H1 (cell line): ENCODE results near the gene UBAP2. TPM values are rescaled to one million over a fixed set of nuclear protein-coding genes. Genes with fewer than 3 reads are reported as not detected.

Experiments
- CTCF ChIA-PET: fragments of 300-600 bp; sonication (Branson Sonifier 250); formaldehyde crosslinking; loops from one replicate; lab custom pipeline; 2021; ENCODE audit not compliant: partially characterized antibody; lab: Charles Lee
- POLR2A ChIA-PET: fragments of 300-600 bp; sonication (Branson Sonifier 250); formaldehyde crosslinking; loops from one replicate; lab custom pipeline; 2021; ENCODE audit warnings: inconsistent platforms; ENCODE audit not compliant: partially characterized antibody; lab: Charles Lee
- DNase-seq, 2 experiments: peaks; one replicate each; pipeline versions ENCODE4 v3.0.0 to v3.0.0-alpha.2; 2010 to 2022; ENCODE audit warnings: low spot score in 2 of 2, low read depth in 1 of 2, mixed read lengths in 1 of 2
- FAIRE-seq: peaks from 2 replicates; lab custom pipeline; 2011; peaks lifted over from hg19 to GRCh38; lab: Jason Lieb, UNC
- H2AFZ ChIP-seq: 2 replicates; pipeline ENCODE4 v1.8.1; 2012; ENCODE audit warnings: low read length, inconsistent platforms
- H2AK5ac ChIP-seq: 2 replicates; pipeline ENCODE4 v1.6.1; 2013; ENCODE audit warnings: low read depth, low read length
- H2BK120ac ChIP-seq: replicated peaks from 2 replicates; pipeline ENCODE3; 2013; ENCODE audit warnings: low read depth, low read length, inconsistent platforms
- H2BK12ac ChIP-seq: 2 replicates; pipeline ENCODE4 v1.6.1; 2013; ENCODE audit warnings: low read depth, low read length
- H2BK15ac ChIP-seq: 2 replicates; pipeline ENCODE4 v1.6.1; 2013; ENCODE audit warnings: low read length
- H2BK20ac ChIP-seq: 2 replicates; pipeline ENCODE4 v1.6.1; 2013; ENCODE audit warnings: low read length
- H2BK5ac ChIP-seq: 2 replicates; pipeline ENCODE4 v1.6.1; 2013; ENCODE audit warnings: low read depth, low read length
- H3K14ac ChIP-seq: 2 replicates; pipeline ENCODE4 v1.6.1; 2013; ENCODE audit warnings: inconsistent platforms; ENCODE audit not compliant: insufficient read length
- H3K18ac ChIP-seq: 2 replicates; pipeline ENCODE4 v1.6.1; 2013; ENCODE audit warnings: low read length; ENCODE audit errors: extremely low read depth
- H3K23ac ChIP-seq: 2 replicates; pipeline ENCODE4 v1.6.1; 2013; ENCODE audit warnings: inconsistent platforms; ENCODE audit not compliant: insufficient read length
- H3K23me2 ChIP-seq: 2 replicates; pipeline ENCODE4 v1.6.1; 2013; ENCODE audit warnings: low read depth, low read length
- H3K27ac ChIP-seq: 2 replicates; pipeline ENCODE4 v1.6.1; 2011; ENCODE audit warnings: low read depth, low read length, inconsistent platforms
- H3K27me3 ChIP-seq, 4 experiments: replicated peaks in 1 of 4; 1 replicate in 1 of 4; 2 replicates in 3 of 4; pipeline versions ENCODE4 v1.6.1 to v1.8.1; 2011 to 2013; ENCODE audit warnings: low read length in 3 of 4, mild to moderate bottlenecking in 3 of 4, inconsistent platforms in 2 of 4, mixed read lengths in 2 of 4, moderate library complexity in 1 of 4; ENCODE audit not compliant: control insufficient read depth in 3 of 4, insufficient read depth in 3 of 4; ENCODE audit errors: extremely low read depth in 1 of 4
- H3K36me3 ChIP-seq, 4 experiments: 2 replicates each; pipeline versions ENCODE4 v1.6.1 to v1.8.1; 2011 to 2013; ENCODE audit warnings: mild to moderate bottlenecking in 4 of 4, low read length in 3 of 4, moderate library complexity in 2 of 4, control low read depth in 1 of 4, inconsistent platforms in 1 of 4; ENCODE audit not compliant: insufficient read depth in 4 of 4, control insufficient read depth in 2 of 4
- H3K4ac ChIP-seq: replicated peaks from 2 replicates; pipeline ENCODE3; 2013; ENCODE audit warnings: low read length, low read depth, mixed read lengths, inconsistent platforms; ENCODE audit not compliant: insufficient read length
- H3K4me1 ChIP-seq, 4 experiments: replicated peaks in 1 of 4; 1 replicate in 1 of 4; 2 replicates in 3 of 4; pipeline versions ENCODE4 v1.6.1 to v1.8.1; 2011 to 2013; ENCODE audit warnings: low read length in 3 of 4, inconsistent platforms in 2 of 4, mixed read lengths in 1 of 4; ENCODE audit not compliant: insufficient read depth in 4 of 4, control insufficient read depth in 3 of 4
- H3K4me2 ChIP-seq, 2 experiments: 2 replicates each; pipeline versions ENCODE4 v1.6.1 to v1.8.1; 2011 to 2013; ENCODE audit warnings: low read depth in 2 of 2, low read length in 2 of 2, control low read depth in 1 of 2, inconsistent platforms in 1 of 2, mild to moderate bottlenecking in 1 of 2; ENCODE audit not compliant: insufficient read depth in 1 of 2
- H3K4me3 ChIP-seq, 4 experiments: fragments of 200-600, 300-600 bp in 1 of 4; sonication (generic), shearing (Covaris generic), sonication (Bioruptor Twin) in 1 of 4; 2 replicates each; pipeline versions ENCODE4 v1.5.1 to v1.8.1; 2011 to 2016; ENCODE audit warnings: low read length in 4 of 4, low read depth in 3 of 4, control low read depth in 2 of 4, inconsistent platforms in 2 of 4, mild to moderate bottlenecking in 2 of 4, mixed read lengths in 1 of 4, moderate library complexity in 1 of 4; ENCODE audit not compliant: insufficient read depth in 2 of 4; ENCODE audit errors: extremely low read depth in 1 of 4
- H3K56ac ChIP-seq: replicated peaks from 2 replicates; pipeline ENCODE3; 2013; ENCODE audit warnings: low read depth, mild to moderate bottlenecking, mixed read lengths, low read length, inconsistent platforms; ENCODE audit not compliant: insufficient read length
- H3K79me1 ChIP-seq: 2 replicates; pipeline ENCODE4 v1.6.1; 2013; ENCODE audit warnings: low read depth, low read length, control low read depth
- H3K79me2 ChIP-seq, 2 experiments: 2 replicates each; pipeline versions ENCODE4 v1.6.1 to v1.8.1; 2012 to 2013; ENCODE audit warnings: low read length in 2 of 2, mild to moderate bottlenecking in 2 of 2, inconsistent platforms in 1 of 2; ENCODE audit not compliant: insufficient read depth in 2 of 2, control insufficient read depth in 1 of 2
- H3K9ac ChIP-seq, 4 experiments: replicated peaks in 1 of 4; 1 replicate in 1 of 4; 2 replicates in 3 of 4; pipeline versions ENCODE4 v1.6.1 to v1.8.1; 2011 to 2013; ENCODE audit warnings: low read depth in 3 of 4, low read length in 3 of 4, control low read depth in 2 of 4, mild to moderate bottlenecking in 2 of 4, moderate library complexity in 2 of 4, inconsistent platforms in 1 of 4; ENCODE audit errors: extremely low read depth in 1 of 4
- H3K9me3 ChIP-seq, 2 experiments: 2 replicates each; pipeline versions ENCODE4 v1.6.1 to v1.8.1; 2012 to 2013; ENCODE audit warnings: mild to moderate bottlenecking in 2 of 2, moderate library complexity in 2 of 2, control low read depth in 1 of 2, inconsistent platforms in 1 of 2, low read depth in 1 of 2, low read length in 1 of 2, mixed read lengths in 1 of 2; ENCODE audit not compliant: insufficient read depth in 2 of 2
- H4K20me1 ChIP-seq, 2 experiments: replicated peaks in 1 of 2; 2 replicates each; pipeline versions ENCODE3 to v1.8.1; 2011 to 2013; ENCODE audit warnings: inconsistent platforms in 2 of 2, low read length in 2 of 2, mild to moderate bottlenecking in 1 of 2; ENCODE audit not compliant: insufficient read depth in 2 of 2, control insufficient read depth in 1 of 2
- H4K5ac ChIP-seq: 2 replicates; pipeline ENCODE4 v1.6.1; 2013; ENCODE audit warnings: low read length, low read depth, mixed read lengths, inconsistent platforms; ENCODE audit not compliant: insufficient read length
- H4K8ac ChIP-seq: 2 replicates; pipeline ENCODE4 v1.8.0; 2013; ENCODE audit warnings: mild to moderate bottlenecking, moderate library complexity, low read length, inconsistent platforms; ENCODE audit not compliant: insufficient read depth; ENCODE audit errors: extremely low read depth
- H4K91ac ChIP-seq: replicated peaks from 2 replicates; pipeline ENCODE3; 2013; ENCODE audit warnings: low read length, mixed read lengths, inconsistent platforms; ENCODE audit not compliant: insufficient read length
- CREB1 ChIP-seq: IDR thresholded peaks from 2 replicates; pipeline ENCODE4 v1.6.1; 2012; ENCODE audit warnings: inconsistent platforms
- KDM1A ChIP-seq: fragments of 200-600, 300-600 bp; sonication (generic); IDR thresholded peaks from 2 replicates; pipeline ENCODE4 v1.7.1; 2016; ENCODE audit warnings: mild to moderate bottlenecking, low read length, borderline replicate concordance
- KDM4A ChIP-seq: IDR thresholded peaks from one replicate; pipeline ENCODE4 v1.7.1; 2012; ENCODE audit warnings: low read depth, mild to moderate bottlenecking, moderate library complexity, low read length, inconsistent platforms; ENCODE audit not compliant: severe bottlenecking
- RNF2 ChIP-seq: fragments of 200-900, 300-1000 bp; sonication (generic); IDR thresholded peaks from 2 replicates; pipeline ENCODE4 v1.7.1; 2016; ENCODE audit warnings: borderline replicate concordance, low read depth, mild to moderate bottlenecking, antibody characterized with exemption, low read length; ENCODE audit not compliant: poor library complexity, severe bottlenecking; ENCODE audit errors: missing control alignments
- RXRA ChIP-seq: IDR thresholded peaks from 2 replicates; pipeline ENCODE4 v1.6.1; 2011; ENCODE audit warnings: low read depth, mild to moderate bottlenecking, low read length, moderate library complexity; ENCODE audit not compliant: insufficient read depth
- SIN3A ChIP-seq, 2 experiments: IDR thresholded peaks in 1 of 2; conservative IDR thresholded peaks in 1 of 2; 2 replicates each; pipeline ENCODE4 v1.6.1; 2011 to 2012; ENCODE audit warnings: low read length in 2 of 2, improper control_type of control experiment in 1 of 2, low read depth in 1 of 2, mild to moderate bottlenecking in 1 of 2
- SIRT6 ChIP-seq: IDR thresholded peaks from one replicate; pipeline ENCODE4 v1.7.1; 2012; ENCODE audit warnings: low read length, inconsistent platforms
- SRF ChIP-seq: IDR thresholded peaks from 2 replicates; pipeline ENCODE4 v1.6.1; 2011; ENCODE audit warnings: mild to moderate bottlenecking, low read depth, low read length, moderate library complexity
- TBP ChIP-seq: IDR thresholded peaks from 2 replicates; pipeline ENCODE4 v1.6.1; 2011; ENCODE audit warnings: low read depth, low read length, improper control_type of control experiment
- TCF12 ChIP-seq: IDR thresholded peaks from 2 replicates; pipeline ENCODE4 v1.6.1; 2011; ENCODE audit warnings: low read depth, mild to moderate bottlenecking, low read length
- WGBS, 2 experiments: shearing (Covaris generic) in 1 of 2; methylation state at CpG; one replicate each; pipeline versions ENCODE4 v1.1.6 to v1.1.7; 2013 to 2015; ENCODE audit warnings: low lambda C conversion rate in 2 of 2, mixed read lengths in 2 of 2, inconsistent platforms in 1 of 2, low coverage in 1 of 2, missing lambda C conversion rate in 1 of 2; ENCODE audit not compliant: insufficient replicate concordance in 2 of 2, insufficient coverage in 1 of 2, insufficient read length in 1 of 2; ENCODE audit errors: extremely low coverage in 1 of 2, missing lambda C conversion rate in 1 of 2; 5-methylcytosine and 5-hydroxymethylcytosine counted together
- polyA plus RNA-seq, 7 experiments: library from polyadenylated mRNA; depleted of rRNA in 3 of 7; stranded (reverse) in 5 of 7; unstranded in 2 of 7; fragments of >200 nt in 5 of 7; fragments of 200-250 nt in 2 of 7; gene quantifications; 1 replicate in 5 of 7; 2 replicates in 1 of 7; 4 replicates in 1 of 7; pipeline versions ENCODE4 v1.2.1 to v1.2.3, GENCODE V29; 2011 to 2013; ENCODE audit warnings: missing spikeins in 2 of 7, mixed read lengths in 2 of 7
- total RNA-seq: library from RNA; stranded (reverse); fragmentation: NEBNext Ultra II Directional; extraction: Animal tissue kit (Norgen Biotek cat#: 25700); gene quantifications from 2 replicates; pipeline ENCODE4 v1.2.1, GENCODE V29; 2021

UBAP2 gene
- total and polyA plus RNA-seq, 2 of the 8 experiments (the other 6 are each of a cell fraction or from before 2014, with no cell fraction given), result 75.0 to 81.4 TPM

DNA sequence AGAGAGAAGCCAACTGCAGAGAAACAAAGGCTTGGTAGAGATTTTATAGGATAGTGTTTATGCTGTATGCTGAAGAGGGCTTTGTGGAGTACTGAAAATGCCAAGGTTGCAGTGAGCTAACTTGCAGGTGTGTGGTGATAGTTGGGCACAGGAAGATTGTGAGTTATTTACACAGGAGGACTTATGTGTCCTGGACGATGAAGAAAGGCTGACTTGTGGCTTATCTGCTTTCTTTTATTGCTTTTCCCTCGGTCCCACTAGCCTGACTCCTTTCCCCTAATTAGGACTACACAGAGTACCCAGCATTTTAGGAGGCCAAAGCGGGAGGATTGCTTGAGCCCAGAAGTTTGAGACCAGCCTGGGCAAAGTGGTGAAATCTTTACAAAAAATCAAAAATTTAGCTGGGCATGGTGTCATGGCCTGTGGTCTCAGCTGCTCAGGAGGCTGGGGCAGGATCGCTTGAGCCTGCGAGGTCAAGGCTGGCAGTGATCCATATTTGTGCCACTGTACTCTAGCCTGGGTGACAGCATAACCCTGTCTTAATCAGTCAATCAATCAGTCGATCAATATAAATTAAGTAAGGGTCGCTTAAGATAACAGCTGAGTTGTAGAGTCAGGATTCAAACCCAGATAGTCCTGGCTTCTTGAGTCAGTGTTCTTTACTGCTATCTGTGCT, 169.9 kb downstream of the UBAP2 start:
- no peak overlapping the region for H2AFZ ChIP-seq
- DNase-seq, result peak in 1 of 2 experiments; percentile 38

More for the DNA sequence above, 169.9 kb downstream of the UBAP2 start:
- Histone ChIP-seq H3K56ac (no peak overlapping the region), H3K79me1 (peaks cover 6% of the 10 kb centered on the region; the same call in 1 of the 2 replicates), H3K4me1 (peaks cover 0 to 7% (median 4%) of the 10 kb centered on the region in 4 experiments; a peak in 3 of 7 replicates), H3K23ac (no peak overlapping the region), H3K36me3 (no peaks in the 10 kb centered on the region), H2AK5ac (no peak overlapping the region), H4K91ac (no peak overlapping the region), H2BK20ac (no peak overlapping the region), H3K27ac (no peak overlapping the region), H3K27me3 (no peaks in the 10 kb centered on the region), H4K5ac (no peak overlapping the region), H3K14ac (no peak overlapping the region), H3K79me2 (peaks cover 0 to 84% of the 10 kb centered on the region in 2 experiments; a peak in 2 of 4 replicates), H4K8ac (no peak overlapping the region), H3K18ac (no peak overlapping the region), H2BK15ac (no peak overlapping the region), H3K4me2 (no peak overlapping the region), H2BK120ac (no peak overlapping the region), H3K23me2 (no peaks in the 10 kb centered on the region; the same call in 1 of the 2 replicates), H3K4ac (no peak overlapping the region), H2BK5ac (no peak overlapping the region), H3K9ac (no peak overlapping the region), H3K4me3 (no peak overlapping the region), H2BK12ac (no peak overlapping the region), H4K20me1 (peaks cover 3 to 10% of the 10 kb centered on the region in 2 experiments), H3K9me3 (no peaks in the 10 kb centered on the region)
- ChIA-PET CTCF (interaction anchor here (1.0 kb wide), 3 partner anchors 26 to 140 kb away, joined by 3 to 4 read pairs (median 3); no protein-coding TSS in a partner anchor), POLR2A (interaction anchor here (0.7 kb wide), 1 partner anchor 241 kb away, joined by 3 read pairs; no protein-coding TSS in a partner anchor)
- no peak for FAIRE-seq
- 85% methylated on average over 7 of the region's 7 CpGs; no CpG with 5 or more reads in 1 of the 2 experiments for WGBS, 2 experiments
- no peak for TF ChIP-seq CREB1
- TF ChIP-seq TBP, result no peak
- no peak for TF ChIP-seq SIN3A (conservative IDR thresholded peaks at IDR 0.05 in 1 of 2, IDR thresholded peaks at IDR 0.05 in 1 of 2; ENCODE audit: low read depth in 1 of 2, low read length in 2 of 2)
- TF ChIP-seq RNF2, result no peak
- no peak for TF ChIP-seq SRF
- TF ChIP-seq SIRT6, result no peak
- TF ChIP-seq KDM4A, result no peak
- TF ChIP-seq TCF12, result no peak
- TF ChIP-seq KDM1A, result no peak
- TF ChIP-seq RXRA, result no peak
